Measurements from ENCODE around the gene BRSK1.
"Not testable (repeated sequence)": the region's sequence is repeated elsewhere in the genome, so short reads cannot be mapped to it uniquely, and the experiment has no call there.

Gene BRSK1

DNA sequence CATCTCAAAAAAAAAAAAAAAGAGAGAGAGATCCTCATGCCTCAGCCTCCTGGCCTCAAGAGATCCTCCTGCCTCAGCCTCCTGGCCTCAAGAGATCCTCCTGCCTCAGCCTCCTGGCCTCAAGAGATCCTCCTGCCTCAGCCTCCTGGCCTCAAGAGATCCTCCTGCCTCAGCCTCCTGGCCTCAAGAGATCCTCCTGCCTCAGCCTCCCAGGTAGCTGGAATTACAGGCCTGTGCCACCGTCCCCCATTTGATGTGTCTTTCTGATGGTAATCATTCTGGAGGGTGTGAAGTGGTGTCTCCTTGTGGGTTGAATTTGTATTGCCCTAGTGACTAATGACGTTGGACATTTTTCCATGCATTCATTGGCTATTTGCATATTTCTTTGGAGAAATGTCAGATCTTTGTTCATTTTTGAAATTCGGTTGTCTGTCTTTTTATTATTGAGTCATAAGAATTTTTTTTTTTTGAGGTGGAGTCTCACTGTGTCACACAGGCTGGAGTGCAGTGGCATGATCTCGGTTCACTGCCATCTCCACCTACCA is 45.0 kb downstream of the BRSK1 start:
- DNase-seq (ENCODE audit: low read depth, low spot score): not testable (repeated sequence)

DNA sequence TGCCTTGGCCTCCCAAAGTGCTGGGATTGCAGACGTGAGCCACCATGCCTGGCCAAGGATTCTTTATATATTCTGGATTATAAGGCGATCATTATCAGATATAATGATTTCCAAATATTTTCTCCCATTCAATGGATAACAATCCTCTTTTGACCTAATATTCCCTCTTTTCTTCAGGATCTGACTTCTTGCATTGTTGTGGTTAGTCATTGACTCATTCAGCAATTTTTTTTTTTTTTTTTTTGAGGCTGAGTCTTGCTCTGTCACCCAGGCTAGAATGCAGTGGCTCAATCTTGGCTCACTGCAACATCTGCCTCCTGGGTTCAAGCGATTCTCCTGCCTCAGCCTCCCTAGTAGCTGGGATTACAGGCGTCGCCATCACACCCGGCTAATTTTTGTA is 46.0 kb downstream of the BRSK1 start:
- DNase-seq (ENCODE audit: low read depth, low spot score): not testable (repeated sequence)

DNA sequence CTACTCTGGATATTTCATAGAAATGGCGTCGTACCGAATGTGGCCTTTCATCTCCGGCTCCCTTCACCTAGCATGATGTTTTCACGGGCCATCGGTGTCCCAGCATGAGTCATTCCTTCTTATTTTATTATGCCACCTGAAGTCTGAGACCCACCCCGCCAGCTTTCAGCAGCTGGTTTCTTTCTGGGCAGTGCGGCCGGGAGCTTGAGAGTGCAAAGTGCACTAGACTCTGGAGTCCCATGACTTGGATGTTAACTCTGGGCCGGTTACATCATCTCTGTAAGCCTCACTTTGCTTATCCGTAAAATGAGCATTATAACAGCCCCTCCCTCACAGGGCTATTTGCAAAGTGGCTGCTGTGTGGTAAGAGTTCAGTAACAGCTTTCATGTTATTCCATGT is 50.1 kb downstream of the BRSK1 start:
- no peak for DNase-seq (ENCODE audit: low read depth, low spot score)

DNA sequence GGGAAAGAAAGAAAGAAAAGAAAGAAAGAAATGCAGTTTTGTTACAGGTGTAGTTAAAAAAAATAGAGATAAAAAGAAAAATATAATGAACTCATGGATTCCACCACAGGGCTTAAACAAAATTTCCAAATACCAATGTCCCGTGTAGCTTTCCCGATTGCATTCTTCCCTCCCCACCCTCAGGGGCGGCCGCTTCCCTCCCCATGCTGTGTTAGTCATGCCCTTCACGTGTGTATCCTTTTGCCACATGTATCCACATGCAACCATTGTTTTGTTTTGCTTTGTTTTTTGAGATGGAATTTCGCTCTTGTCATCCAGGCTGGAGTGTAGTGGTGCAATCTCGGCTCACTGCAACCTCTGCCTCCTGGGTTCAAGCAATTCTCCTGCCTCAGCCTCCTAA is 52.3 kb downstream of the BRSK1 start:
- no peak for DNase-seq (ENCODE audit: low read depth, low spot score)

DNA sequence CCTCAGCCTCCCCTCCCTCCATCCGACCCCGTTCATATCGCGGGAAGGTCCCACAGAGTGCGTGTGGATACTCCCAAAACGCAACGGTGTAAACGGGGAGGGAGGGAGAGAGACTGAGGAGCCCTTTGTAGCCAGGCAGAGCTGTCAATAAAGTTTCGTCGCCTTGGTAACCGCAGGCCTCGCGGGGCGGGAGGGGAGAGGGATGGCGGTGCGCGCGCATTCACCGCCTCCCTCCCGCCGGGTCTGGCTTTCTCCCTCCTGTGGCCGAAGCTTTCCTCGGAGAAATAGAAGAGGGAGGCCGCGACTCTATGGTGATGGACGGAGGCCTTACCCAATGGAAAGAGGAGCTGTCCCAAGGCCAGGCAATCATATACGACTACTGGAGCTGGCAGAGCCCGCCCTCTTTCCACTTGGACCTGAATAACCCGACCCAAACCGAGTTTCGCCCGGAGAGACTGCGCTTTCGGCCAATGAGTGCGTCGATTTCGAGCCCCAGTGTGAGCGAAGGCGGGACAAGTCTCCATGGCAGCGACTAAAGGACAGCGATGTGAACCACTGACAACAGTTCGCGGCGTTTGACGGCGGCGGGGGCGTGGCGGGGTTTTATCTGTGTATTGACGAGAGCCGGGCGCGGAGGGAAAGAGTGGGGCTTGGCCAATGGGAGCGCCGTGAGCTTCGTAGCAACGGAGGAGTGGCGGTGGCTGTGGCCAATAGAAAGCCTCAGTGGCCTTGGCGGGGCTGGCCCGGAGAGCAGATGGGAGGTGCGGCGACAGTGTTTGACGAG is 55.5 kb downstream of the BRSK1 start, which contains the start of gene KMT5C:
KMT5C (plus strand) TSS at position 772 of the 784 bp plus-strand sequence. CDS start 2,061 bp downstream, outside the sequence.
- DNase-seq (ENCODE audit: low read depth, low spot score): peak; percentile 100

DNA sequence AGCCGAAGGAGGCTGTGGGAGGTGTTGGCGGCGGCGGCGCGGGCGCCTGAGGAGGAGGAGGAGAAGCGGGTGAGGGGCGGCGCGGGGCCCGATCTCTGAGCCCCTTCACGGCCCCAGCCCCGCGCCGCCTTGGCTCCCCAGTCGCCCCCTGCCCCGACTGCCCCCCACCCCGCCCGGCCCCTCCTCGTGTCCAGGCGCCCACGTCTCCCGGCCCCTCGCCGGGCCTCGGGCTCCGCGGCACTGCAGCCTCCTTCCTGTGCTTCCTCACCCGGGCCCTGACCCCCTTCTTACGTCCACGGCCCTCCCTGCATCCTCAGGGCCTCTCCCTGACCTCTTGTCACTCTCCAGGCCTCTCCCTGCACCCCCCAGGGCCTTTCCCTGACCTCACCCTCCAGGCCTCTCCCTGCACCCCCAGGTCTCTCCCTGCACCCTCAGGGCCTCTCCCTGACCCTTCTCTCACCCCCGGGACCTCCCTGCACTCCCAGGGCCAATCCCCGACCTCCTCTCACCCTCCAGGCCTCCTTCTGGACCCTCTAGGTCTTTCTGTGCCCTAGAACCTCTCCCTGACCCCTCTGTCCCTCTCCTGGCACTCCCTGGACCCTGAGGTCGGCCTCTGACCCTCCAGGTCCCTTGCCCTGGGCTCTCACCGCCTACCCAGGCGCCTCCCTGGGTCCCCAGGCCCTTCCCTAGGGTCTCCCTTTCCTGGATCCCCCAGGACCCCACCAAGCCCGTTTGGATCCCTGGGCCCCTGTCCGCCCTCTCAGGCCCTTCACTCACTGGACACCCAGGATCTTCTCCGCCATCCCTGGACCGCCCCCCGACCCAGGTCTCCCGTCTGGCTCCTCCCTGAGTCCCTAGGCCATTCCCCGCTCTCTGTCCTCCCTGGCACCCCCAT is 56.3 kb downstream of the BRSK1 start:
- peak; percentile 47 for DNase-seq (ENCODE audit: low read depth, low spot score)

DNA sequence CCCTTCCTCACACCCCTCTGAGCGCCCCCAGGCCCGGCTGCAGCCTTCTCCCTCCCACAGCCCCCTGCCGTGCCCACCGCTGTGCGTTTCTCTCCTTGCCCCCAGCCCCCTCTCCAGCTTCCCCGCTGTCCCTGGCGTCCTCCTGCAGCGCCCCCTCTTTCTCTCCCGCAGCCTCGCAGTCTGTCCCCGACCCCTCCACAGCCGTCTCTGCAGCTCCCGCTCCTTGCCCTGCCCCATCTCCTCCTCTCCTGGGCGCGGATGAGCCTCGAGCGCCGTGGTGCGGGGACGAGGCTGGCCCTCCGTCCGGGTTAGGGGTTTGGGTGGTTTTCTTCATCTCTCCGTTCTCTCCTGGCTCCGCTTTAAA is 57.0 kb downstream of the BRSK1 start:
- DNase-seq (ENCODE audit: low read depth, low spot score): peak; percentile 36

DNA sequence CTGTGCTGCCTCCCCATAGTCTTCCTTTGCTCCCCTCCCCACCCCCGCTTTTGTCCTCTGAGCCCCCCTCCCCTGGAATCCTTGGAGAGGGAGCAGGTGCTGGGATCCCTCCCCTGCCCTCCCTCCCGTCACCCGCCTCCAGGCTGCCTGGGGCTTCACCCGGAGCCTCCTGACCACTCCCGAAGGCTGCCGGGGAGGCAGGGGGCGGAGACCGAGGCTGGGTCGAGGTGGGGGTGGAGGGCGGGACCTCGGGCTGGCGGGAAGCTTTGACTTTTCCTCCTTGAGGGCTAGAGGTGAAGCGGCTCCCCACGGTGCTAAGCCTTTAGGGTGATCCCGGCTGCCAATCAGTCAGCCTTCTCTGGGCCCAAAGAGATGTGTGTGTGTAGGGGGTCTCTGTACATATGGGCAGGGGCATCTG is 57.4 kb downstream of the BRSK1 start:
- peak; percentile 67 for DNase-seq (ENCODE audit: low read depth, low spot score)

DNA sequence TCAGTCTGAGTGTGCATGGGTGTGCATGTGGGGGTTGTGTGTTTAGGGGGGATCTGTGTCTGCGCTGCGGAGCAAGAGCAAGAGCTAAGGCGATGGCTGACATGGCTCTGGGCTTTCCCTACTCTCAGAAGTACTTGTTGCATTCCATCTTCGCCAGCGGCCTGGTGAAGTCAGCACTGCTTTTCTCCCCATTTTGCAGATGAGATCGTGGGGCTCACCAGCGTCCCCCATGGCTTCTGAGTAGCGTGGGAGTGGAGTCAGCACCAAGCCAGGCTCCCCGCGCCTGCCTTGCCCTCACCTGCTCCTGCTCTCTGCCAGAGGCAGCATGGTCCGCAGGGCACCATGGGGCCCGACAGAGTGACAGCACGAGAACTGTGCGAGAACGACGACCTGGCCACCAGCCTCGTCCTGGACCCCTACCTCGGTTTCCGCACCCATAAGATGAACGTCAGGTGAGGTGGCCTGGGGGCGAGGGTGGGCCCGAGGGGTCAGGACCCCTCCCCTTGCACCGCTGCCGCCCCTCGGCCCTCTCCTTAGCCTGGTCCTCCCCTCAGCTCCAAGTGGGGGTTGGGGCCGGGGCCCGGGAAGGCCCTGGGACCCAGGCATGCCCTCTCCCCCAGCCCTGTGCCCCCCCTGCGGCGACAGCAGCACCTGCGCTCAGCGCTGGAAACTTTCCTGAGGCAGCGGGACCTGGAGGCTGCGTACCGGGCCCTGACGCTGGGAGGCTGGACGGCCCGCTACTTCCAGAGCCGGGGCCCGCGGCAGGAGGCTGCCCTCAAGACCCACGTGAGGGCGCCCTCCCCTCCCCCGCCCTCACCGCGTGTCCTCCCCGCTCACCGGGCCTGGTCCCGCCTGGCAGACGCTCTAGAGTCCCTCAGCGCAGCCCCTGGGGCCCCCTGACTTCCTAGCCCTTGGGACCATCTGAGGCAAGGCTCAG is 58.1 kb downstream of the BRSK1 start:
- no peak for DNase-seq (ENCODE audit: low read depth, low spot score)

DNA sequence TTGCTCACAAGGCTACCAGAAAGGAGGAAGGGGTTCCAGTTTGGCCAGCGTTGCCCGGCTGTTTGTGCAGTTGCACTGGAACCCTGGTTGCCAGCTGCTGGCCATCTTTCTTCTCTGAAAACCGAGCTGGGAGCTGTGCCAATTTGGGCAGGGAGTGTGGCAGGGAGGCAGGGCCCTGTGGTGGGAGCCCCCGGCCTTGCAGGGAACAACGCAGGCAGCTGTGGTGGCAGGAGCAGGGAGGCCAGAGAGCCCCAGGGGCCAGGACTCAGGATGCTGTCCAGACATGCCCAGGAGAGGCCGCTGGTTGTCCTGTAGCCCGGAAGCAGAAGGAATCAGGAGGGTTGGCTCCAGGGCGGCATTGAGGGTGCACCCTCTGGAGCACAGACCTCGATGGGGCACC is 60.6 kb downstream of the BRSK1 start:
- DNase-seq (ENCODE audit: low read depth, low spot score): peak; percentile 30

DNA sequence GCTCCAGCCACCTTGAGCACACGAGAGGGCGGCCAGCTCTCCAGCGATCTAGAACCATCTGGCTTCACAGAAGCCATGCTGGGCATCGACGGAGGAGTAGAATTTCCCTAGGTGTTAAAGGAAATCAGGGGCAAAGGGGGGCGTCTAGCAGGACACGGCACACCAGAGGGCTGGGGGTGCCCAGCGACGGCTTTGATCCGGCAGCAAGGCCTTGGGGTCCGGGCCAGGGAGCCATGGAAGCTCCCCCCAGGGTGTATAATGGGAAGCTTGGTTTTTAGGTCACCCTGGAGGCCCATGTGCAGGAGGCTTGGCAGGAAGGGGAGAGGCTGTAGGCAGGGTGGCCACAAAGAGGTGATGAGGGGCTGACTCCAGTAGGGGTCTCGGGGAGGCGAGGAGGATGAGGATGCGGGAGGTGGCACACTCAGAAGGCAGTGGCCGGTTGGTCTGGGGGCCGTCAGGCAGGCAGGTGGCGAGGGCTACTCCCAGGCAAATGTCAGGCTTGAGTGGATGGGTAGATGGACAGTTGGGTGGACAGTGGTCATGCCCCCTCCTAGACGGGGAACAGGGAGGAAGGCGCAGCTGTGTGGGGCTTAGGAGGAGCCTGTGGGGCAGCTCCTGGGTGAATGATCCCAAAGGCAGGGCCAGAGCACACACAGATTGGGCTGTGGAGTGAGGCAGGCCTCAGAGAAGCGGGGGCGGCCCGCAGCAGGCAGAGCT is 61.5 kb downstream of the BRSK1 start:
- no peak for DNase-seq (ENCODE audit: low read depth, low spot score)

DNA sequence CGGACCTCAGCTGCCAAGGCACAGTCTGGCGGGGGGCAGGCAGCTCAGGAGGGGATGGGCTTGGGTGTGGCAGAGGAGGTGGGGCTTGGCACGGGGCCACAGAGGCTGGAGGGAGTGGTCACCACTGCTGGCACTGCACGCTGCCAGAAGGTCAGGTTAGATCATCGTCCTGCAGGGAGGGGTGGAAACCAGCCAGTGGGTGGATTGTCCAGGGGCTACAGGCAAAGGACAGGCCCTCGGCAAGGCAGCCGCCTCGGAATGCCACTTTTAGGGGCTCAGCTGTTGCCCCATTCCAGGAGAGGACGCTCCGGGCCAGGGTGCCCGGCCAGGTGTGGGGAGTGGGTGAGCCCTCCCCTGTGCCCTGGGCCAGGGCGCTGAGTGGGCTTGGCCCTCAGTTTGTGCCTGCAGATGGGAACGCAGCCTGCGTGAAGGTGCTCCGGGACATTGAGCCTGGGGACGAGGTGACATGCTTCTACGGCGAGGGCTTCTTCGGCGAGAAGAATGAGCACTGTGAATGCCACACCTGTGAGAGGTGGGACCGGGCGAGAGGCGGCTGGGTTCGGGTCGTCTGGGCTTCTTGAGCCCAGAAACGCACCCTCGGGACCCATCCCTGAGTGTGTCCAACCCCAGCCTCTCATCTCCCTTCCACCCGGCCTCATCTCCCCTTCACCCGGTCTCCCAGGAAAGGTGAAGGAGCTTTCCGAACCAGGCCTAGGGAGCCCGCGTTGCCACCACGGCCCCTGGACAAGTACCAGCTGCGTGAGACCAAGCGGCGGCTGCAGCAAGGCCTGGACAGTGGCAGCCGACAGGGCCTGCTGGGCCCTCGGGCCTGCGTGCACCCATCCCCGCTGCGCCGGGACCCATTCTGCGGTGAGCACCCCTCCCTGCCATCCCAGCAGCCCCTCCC is 62.3 kb downstream of the BRSK1 start:
- no peak for DNase-seq (ENCODE audit: low read depth, low spot score)

DNA sequence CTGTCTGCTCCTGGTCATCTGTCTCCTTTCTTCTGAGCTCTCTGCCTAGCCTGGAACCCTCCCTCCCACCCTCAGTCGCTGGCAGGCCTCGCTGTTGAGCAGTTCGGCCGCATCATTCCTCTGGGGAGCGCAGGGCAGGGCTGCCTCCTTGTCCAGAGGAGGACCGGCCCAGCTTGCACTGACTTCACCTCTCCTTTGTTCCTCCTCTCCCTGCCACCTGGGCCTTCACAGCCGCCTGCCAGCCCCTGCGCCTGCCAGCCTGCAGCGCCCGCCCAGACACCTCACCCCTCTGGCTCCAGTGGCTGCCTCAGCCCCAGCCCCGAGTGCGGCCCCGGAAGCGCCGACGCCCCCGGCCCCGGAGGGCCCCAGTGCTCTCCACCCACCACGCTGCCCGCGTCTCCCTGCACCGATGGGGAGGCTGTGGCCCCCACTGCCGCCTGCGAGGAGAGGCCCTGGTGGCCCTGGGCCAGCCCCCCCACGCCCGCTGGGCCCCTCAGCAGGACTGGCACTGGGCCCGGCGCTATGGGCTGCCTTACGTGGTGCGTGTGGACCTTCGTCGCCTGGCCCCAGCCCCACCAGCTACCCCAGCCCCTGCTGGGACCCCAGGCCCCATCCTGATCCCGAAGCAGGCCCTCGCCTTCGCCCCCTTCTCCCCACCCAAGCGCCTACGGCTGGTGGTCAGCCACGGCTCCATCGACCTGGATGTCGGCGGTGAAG is 63.1 kb downstream of the BRSK1 start:
- no peak for DNase-seq (ENCODE audit: low read depth, low spot score)

DNA sequence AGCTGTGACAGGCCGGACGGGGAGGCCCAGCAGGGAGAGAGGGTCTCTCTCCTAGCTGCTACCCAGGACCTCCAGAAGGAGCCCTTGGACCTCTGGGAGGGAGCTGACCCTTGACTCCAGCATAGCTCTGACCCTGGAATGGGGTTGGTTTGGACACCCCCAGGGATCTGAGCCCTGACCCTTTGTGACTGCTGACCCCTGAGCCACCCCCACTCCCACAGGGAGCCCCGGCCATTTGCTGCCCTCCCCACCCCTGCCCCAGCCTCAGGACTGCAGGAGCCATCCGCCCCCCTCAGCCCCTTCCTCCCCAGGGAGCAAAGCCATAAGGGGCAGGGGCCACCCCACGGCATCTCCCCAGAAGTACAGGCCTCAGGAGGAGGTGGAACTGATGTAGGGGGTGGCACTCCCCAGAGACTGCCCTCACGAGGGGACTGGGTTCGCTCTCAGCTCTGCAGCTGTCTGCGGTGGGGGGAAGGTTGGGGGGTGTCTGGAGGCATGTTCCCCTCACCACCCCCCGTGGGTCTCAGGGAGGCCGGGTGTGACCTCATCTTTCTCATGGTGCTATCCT is 63.7 kb downstream of the BRSK1 start:
- no peak for DNase-seq (ENCODE audit: low read depth, low spot score)

DNA sequence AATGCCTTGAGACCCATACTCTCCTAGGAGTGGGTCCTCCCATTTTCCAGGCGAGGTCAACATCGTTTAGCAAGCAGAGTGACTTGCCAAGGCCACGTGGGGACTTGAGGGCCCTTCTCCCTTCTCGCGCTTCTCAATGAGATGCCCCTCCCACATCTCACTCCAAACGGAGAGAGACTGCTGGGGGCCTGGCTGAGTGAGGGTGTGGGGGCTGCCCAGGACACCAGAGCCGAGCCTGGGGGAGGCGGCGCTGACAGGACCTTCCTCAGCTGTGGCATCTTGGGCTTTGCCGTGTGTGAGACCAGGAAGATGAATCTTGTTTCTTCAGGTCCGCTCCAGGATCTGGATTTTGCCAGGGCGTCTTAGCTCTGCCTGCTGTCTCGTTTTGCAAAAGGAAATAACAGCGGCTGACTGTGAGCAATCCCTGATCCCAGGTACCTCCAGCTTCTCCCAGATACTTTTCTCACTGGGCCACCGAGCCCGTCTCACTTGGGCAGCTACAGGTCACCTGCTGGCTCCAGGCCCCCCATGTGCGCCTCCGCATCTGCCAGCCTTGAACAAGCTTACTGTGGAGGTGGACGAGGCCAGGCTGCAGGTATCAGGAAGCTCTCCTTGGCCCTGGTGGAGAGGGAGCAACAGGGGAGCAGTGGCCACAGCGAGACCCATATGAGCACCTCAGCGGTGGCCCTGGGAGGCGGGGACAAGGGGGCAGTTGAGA is 64.7 kb downstream of the BRSK1 start:
- peak; percentile 69 for DNase-seq (ENCODE audit: low read depth, low spot score)

DNA sequence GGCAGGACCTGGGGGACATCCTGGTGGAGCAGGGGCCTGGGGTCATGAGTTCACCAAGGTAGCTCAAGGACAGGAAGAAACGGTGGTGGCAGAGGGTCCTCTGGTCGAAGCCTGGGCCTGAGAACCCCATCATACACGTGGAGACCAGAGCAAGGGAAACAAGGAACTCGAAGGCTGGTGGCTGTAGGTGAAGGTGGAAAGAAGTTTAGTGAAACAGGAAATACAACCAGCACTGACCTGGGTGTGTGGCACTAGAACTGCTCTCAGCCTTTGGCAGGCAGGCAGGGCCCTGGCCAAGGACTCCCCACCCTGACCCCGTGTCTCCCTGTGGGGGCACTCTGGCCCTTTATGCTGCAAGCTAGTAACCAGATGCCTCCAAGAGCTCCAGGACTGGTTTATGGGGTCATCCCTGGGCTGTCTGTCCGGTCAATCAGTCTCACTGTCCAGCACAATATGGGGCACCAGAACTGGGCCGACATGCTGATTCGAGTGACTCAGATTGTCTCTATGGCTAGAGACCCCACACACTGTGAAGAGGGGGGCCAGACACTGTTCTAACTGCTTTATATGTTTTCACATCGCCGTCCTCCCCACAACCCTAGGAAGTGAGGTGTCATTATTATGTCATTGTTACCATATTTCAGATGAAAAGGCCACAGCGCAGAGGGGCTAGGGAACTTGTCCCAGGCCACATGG is 67.0 kb downstream of the BRSK1 start:
- DNase-seq (ENCODE audit: low read depth, low spot score): no peak

DNA sequence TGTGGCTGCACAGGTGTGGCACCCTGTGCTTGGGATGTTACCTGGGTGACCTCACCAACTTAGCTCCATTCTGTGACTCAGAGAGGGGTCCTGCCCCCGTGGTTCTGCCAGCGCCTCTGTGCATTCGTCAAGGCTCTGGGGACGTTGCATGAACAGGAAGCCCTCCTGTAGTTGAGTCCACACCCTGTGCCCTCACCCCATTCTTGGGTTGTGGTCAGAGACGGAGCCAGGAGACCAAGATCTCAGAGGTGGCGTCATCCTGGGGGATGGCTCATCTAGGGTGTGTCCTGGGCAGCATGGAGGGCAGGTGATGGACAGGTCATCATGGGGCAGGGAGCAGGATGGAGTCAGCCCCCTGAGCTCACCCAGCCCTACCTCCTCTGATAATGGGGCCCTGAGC is 68.2 kb downstream of the BRSK1 start:
- no peak for DNase-seq (ENCODE audit: low read depth, low spot score)

Data from ELF-1 (cell line).